ENCODE data around the gene TOR1A. TPM values are rescaled to one million over a fixed set of nuclear protein-coding genes. Genes with fewer than 3 reads are reported as not detected.
A peak's percentile ranks its signal among the peaks of the same experiment; 100 is the strongest.

TOR1A gene
- total RNA-seq, 1 experiment from 2014 or later = 40.4 TPM

DNA sequence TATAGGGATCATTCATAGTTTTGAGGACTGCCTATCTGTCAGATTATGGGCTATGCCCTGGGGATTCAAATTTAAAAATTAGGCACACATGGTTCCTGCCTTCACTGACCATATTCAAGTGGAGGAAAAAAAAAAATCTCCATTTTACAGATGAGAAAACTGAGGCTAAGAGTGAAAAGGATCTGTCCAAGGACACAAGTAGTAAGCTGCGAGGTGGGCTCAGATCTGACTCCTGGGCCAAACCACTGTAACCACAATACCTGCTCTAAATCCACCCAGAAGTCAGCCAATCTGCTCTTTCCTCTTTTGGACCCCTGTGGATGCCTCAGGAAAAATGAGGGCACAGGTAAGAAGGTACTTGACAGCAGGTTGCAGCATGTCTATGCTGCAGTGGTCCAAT, 2.8 kb upstream of the TOR1A start:
- POLR2A ChIA-PET = no interaction called here
- no peak overlapping the region for H3K4me3 Mint-ChIP-seq (ENCODE audit: unreplicated experiment)
- H3K36me3 Mint-ChIP-seq (ENCODE audit: insufficient read depth, unreplicated experiment) = peaks cover 52% of the 10 kb centered on the region
- no peaks in the 10 kb centered on the region for H3K9me3 Mint-ChIP-seq (ENCODE audit: unreplicated experiment)
- no TSS peak for BruUV-seq (replicated peaks)
- H3K27ac Mint-ChIP-seq (ENCODE audit: low read depth, unreplicated experiment) = no peak overlapping the region
- intact Hi-C loops (cut with micrococcal nuclease) = no loop called here
- no peaks in the 10 kb centered on the region for H3K4me1 Mint-ChIP-seq (ENCODE audit: insufficient read depth, unreplicated experiment)
- CTCF ChIA-PET = interaction anchor here (0.7 kb wide), 1 partner anchor 12 kb away, joined by 4 read pairs; no protein-coding TSS in a partner anchor
- TF ChIP-seq, protein P1, sequence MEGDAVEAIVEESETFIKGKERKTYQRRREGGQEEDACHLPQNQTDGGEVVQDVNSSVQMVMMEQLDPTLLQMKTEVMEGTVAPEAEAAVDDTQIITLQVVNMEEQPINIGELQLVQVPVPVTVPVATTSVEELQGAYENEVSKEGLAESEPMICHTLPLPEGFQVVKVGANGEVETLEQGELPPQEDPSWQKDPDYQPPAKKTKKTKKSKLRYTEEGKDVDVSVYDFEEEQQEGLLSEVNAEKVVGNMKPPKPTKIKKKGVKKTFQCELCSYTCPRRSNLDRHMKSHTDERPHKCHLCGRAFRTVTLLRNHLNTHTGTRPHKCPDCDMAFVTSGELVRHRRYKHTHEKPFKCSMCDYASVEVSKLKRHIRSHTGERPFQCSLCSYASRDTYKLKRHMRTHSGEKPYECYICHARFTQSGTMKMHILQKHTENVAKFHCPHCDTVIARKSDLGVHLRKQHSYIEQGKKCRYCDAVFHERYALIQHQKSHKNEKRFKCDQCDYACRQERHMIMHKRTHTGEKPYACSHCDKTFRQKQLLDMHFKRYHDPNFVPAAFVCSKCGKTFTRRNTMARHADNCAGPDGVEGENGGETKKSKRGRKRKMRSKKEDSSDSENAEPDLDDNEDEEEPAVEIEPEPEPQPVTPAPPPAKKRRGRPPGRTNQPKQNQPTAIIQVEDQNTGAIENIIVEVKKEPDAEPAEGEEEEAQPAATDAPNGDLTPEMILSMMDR (IDR thresholded peaks at IDR 0.05; ENCODE audit: unreplicated experiment) = no peak
- no peak for DNase-seq (ENCODE audit: unreplicated experiment)
- no peaks in the 10 kb centered on the region for H3K27me3 Mint-ChIP-seq (ENCODE audit: insufficient read depth, unreplicated experiment)

GRCh38 chr9:129826344-129826743, 2.4 kb upstream of the TOR1A start:
- BruUV-seq (replicated peaks) = no TSS peak
- Mint-ChIP-seq H3K4me1 (ENCODE audit: insufficient read depth, unreplicated experiment) (no peaks in the 10 kb centered on the region), H3K27ac (ENCODE audit: low read depth, unreplicated experiment) (no peak overlapping the region), H3K9me3 (ENCODE audit: unreplicated experiment) (no peaks in the 10 kb centered on the region), H3K27me3 (ENCODE audit: insufficient read depth, unreplicated experiment) (no peaks in the 10 kb centered on the region), H3K4me3 (ENCODE audit: unreplicated experiment) (no peak overlapping the region), H3K36me3 (ENCODE audit: insufficient read depth, unreplicated experiment) (peaks cover 49% of the 10 kb centered on the region)
- DNase-seq (ENCODE audit: unreplicated experiment) = no peak
- intact Hi-C loops (cut with micrococcal nuclease) = no loop called here
- POLR2A ChIA-PET = interaction anchor here (0.8 kb wide), 1 partner anchor 8 kb away, joined by 4 read pairs; no protein-coding TSS in a partner anchor
- CTCF ChIA-PET = no interaction called here
- TF ChIP-seq, protein P1 (IDR thresholded peaks at IDR 0.05; ENCODE audit: unreplicated experiment) = no peak

GRCh38 chr9:129823542-129823934, 398 bp downstream of the TOR1A start:
- peak overlapping the region; percentile 76 for H3K4me3 Mint-ChIP-seq (ENCODE audit: unreplicated experiment)
- POLR2A ChIA-PET = interaction anchor here (0.5 to 4.2 kb wide), 6 partner anchors 11 to 198 kb away, joined by 3 to 32 read pairs (median 5); partner anchors contain the start of genes C9orf78, NTMT1 and USP20
- H3K9me3 Mint-ChIP-seq (ENCODE audit: unreplicated experiment) = no peaks in the 10 kb centered on the region

GRCh38 chr9:129822898-129823541, 916 bp downstream of the TOR1A start:
- H3K36me3 Mint-ChIP-seq (ENCODE audit: insufficient read depth, unreplicated experiment) = peaks cover 50% of the 10 kb centered on the region
- H3K4me3 Mint-ChIP-seq (ENCODE audit: unreplicated experiment) = peak overlapping the region; percentile 76
- no peaks in the 10 kb centered on the region for H3K4me1 Mint-ChIP-seq (ENCODE audit: insufficient read depth, unreplicated experiment)
- H3K9me3 Mint-ChIP-seq (ENCODE audit: unreplicated experiment) = no peaks in the 10 kb centered on the region
- ChIA-PET CTCF (interaction anchor here (0.6 kb wide), 1 partner anchor 395 kb away, joined by 3 read pairs; no protein-coding TSS in a partner anchor), POLR2A (interaction anchor here (1.2 to 4.2 kb wide), 5 partner anchors 11 to 197 kb away, joined by 3 to 32 read pairs (median 6); partner anchors contain the start of genes C9orf78, NTMT1 and USP20)
- no peaks in the 10 kb centered on the region for H3K27me3 Mint-ChIP-seq (ENCODE audit: insufficient read depth, unreplicated experiment)
- intact Hi-C loops (cut with micrococcal nuclease) = no loop called here
- DNase-seq (ENCODE audit: unreplicated experiment) = no peak
- TF ChIP-seq, protein P1 (IDR thresholded peaks at IDR 0.05; ENCODE audit: unreplicated experiment) = no peak
- peak overlapping the region; percentile 77 for H3K27ac Mint-ChIP-seq (ENCODE audit: low read depth, unreplicated experiment)
- BruUV-seq (replicated peaks) = no TSS peak

More at GRCh38 chr9:129823542-129823934, 398 bp downstream of the TOR1A start:
- no peaks in the 10 kb centered on the region for H3K27me3 Mint-ChIP-seq (ENCODE audit: insufficient read depth, unreplicated experiment)
- H3K4me1 Mint-ChIP-seq (ENCODE audit: insufficient read depth, unreplicated experiment) = no peaks in the 10 kb centered on the region
- H3K27ac Mint-ChIP-seq (ENCODE audit: low read depth, unreplicated experiment) = peak overlapping the region; percentile 77
- H3K36me3 Mint-ChIP-seq (ENCODE audit: insufficient read depth, unreplicated experiment) = peaks cover 48% of the 10 kb centered on the region
- intact Hi-C loops (cut with micrococcal nuclease) = no loop called here
- CTCF ChIA-PET = interaction anchor here (0.6 kb wide), 1 partner anchor 396 kb away, joined by 3 read pairs; no protein-coding TSS in a partner anchor
- BruUV-seq (replicated peaks) = no TSS peak
- DNase-seq (ENCODE audit: unreplicated experiment) = no peak
- TF ChIP-seq, protein P1 (IDR thresholded peaks at IDR 0.05; ENCODE audit: unreplicated experiment) = no peak
